Stimulated activated CD4-positive, alpha-beta T cell treated with anti-CD3 and anti-CD28 coated beads, Interleukin-15, amount 100 ng/mL, for 1 hour (primary cell): Measurements from ENCODE around the gene UNC5C.

Experiments
- DNase-seq, 2 donors: peaks; one replicate each; pipeline ENCODE4 v3.0.0-alpha.2; 2020; ENCODE audit warnings: low read depth in 1 of 2, low spot score in 1 of 2

The UNC5C gene

DNA sequence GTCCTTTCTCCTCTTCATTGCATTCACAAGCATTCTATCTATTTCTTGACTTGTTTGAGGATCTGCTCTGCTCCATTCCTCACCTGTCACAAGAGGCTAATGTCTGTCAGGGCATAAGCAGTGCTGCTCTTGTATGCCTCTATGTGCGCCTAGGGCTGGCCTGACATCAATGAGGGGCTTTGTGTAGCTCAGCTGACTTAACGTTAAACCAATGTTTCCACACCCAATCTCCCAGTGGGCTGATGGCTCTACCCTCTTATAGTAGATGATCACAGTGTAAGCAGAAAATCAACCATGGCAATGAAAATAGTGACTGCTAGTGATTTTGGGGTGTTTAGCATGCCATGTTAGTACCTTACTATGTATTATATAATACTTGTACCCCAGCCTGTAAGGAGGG, 139.0 kb downstream of the UNC5C start:
- DNase-seq = no peak

DNA sequence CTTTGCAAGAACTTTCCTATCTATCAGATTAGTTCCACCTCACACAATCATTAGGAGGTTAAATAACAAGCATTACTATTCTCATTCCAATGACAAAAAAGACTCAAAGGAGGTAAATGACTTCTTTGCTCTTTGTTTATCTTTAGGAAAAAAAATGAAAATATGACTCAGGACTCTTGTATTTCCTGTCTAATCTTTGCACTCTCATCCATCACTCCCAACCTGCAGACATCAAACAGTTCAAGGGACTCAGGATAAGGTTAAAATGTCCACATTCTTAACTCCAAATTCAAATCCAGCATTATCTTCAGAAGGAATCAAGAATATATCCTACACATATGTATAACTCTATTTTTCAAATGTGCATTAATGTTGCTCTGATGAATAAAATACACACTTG, 139.6 kb downstream of the UNC5C start:
- DNase-seq = no peak

DNA sequence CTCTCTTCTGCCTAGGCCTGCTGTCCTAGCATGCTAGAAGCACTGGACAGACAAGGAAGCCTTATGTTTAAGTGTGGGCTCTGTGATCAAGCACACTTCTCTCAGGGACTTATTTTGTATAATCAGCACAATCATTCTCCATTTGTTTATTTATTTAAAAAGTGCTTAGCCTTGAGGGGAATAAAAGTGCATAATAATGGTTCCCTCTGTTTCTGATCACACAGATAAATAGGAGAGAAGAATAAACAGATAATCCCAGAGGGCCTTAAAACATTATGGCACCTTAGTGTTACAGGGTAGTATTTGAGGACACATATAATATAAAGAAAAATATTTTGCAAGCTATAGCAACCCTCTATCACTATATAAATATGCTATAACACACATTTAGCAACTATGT, 146.5 kb downstream of the UNC5C start:
- no peak for DNase-seq

DNA sequence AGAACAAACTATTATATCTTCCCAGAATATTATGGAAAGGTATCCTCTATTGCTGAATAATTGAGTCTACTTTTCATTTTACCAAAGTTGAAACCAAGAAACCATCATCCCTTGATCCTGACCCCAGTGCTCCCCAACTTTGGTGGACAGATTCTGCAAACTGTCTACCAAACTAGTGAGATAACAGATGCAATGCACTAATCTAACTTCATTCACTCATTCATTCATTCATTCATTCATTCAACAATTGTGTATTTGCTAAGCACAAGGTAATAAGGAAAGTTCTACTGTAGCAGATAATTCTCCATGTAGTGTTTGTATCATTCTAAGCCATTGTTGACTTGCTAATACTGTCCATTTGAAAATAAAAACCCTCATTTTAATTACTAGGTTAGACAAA, 150.6 kb downstream of the UNC5C start:
- no peak for DNase-seq

DNA sequence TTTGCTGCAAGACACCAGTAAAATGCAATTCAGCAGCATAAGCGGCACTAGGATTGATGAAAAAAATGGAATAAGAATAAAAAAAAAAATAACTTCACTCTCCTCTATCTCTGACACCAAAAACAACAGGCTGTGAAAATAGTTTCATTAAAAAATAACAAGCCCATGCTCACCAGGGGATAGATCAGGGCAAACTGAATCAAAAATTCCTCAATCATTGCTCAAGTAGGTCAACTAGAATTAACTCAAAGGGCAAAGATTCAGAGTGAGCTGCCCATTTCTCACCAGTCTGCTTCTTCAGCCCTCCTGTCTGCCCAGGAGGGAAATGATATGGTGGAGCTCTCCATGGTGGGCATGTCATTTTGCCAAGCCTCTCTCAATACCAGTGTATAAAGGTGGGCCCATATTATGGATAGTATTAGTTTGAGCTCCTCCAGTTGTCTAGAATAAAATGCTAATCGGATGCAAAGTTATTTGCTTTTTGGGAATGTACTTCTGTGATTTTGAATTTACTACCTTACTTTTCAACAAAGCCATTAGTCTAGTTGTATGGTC, 153.9 kb downstream of the UNC5C start:
- DNase-seq = no peak

DNA sequence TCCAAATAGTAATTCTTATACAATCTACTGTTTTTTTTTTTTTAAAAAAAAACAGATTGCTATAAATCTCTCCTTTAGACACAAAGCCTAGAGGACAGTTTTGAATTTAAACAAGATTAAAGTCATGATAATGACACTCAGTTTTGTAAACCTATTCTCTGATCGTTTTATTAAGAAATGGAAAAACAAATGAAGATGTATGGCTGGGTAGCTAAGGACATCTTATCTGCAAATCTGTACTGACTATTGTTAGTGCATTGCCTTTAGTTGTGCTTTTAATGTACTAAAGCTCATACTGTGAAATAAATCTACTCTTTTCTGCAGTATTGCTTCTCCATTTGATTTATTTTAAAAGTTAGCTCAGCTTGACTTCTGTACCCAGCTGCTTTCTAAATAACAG, 155.0 kb downstream of the UNC5C start:
- DNase-seq = no peak

DNA sequence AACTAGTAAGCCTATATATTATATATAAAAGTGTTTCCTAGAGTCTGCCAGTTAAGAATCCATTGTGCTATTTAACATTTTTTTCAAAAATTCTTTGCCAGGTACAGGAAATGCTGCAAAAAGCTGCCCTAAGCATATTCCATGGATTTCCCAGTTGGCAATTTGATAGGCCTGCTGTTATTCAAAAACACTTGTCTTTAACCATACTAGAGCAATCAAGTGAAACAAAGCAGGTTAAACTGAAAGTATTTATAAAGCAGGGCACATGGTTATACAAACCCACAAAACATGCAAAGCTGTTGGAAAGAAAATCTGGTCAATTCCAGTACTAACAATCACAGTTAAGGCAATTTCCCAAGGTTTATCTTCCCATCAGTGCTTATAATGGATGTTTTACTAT, 159.9 kb downstream of the UNC5C start:
- DNase-seq = no peak

DNA sequence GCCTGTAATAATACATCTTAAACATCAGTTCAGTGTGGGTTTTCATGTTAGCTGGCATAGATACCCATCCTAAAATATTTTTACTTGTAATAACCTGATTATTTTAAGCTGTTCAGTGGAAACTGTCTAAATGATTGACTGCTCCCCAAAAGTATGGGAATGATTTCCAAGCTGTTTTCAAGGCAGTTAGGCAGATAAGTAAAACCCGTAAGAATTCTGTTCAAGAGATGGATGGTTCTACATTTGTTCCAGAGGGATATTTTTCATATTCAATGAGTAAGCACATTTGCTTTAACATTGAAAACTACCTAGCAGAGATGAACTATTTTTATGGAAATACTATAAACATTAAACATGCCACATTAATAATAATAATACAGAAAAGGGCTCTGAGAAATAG, 161.1 kb downstream of the UNC5C start:
- no peak for DNase-seq

DNA sequence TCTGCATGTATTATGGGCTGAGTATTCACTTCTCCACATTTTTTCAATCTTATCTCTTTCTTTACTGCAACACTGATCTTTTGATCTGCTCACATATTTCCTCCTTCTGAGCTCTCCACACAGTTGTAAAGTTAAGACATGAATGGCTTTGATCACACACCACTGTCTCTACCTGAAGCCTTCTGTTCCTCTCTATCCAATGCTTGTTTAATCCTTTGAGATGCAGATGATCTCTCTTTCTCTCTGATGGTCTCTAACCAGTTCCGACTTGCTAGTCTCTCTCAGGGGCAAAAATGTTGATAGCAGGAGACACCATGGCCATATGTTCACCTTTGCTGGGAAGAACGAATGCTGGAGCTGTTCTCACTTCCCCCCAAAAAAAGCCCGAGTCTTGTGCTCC, 162.4 kb downstream of the UNC5C start:
- no peak for DNase-seq

DNA sequence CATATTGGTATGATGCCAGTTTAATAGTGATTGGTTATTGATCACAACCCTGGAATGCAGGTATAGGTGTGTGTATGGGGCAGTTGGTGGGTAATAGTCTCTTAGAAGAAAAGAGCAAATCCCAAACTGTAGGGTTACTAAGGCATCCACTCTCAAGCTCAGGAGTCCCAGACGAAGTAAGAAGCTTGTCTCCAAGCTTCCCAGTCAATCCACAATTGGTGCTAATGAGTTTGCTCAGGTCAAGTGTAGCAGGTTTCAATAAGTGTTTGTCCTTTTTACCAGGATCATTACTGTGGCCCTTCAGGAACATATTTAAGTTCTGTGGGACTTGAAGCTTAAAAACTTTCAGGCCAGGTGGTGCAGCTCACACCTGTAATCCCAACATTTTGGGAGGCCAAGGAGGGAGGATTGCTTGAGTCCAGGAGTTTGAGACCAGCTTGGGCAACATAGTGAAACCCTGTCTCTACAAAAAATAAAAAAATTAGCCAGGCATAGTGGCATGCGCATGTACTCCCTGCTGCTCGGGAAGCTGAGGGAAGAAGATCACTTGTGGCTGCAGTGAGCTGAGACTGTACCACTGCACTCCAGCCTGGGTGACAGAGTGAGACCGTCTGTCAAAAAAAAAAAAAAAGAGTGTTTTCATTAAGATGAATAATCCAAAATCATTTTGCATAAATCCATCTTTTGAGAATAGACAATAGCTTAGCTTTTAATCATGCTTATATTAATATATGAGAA, 166.8 kb downstream of the UNC5C start:
- no peak for DNase-seq

DNA sequence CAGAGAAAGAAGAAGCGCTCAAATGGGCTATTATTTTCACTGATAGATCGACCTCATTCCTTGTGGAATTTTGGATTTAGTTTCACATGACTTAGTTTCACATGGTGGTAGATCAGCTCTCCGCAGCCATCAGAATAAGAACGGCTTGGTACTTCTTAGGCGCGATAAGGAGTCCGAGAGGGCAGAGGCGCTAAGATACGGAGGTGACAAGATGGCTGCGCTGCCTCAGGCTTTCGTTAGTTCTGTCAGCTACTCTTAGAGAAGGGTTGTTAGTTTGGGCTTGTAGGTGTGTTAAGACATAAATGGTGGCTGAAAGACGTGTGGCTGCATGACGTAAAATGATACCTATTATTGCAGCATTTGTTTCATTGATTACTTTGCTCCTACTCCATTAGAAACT, 169.1 kb downstream of the UNC5C start:
- no peak for DNase-seq

DNA sequence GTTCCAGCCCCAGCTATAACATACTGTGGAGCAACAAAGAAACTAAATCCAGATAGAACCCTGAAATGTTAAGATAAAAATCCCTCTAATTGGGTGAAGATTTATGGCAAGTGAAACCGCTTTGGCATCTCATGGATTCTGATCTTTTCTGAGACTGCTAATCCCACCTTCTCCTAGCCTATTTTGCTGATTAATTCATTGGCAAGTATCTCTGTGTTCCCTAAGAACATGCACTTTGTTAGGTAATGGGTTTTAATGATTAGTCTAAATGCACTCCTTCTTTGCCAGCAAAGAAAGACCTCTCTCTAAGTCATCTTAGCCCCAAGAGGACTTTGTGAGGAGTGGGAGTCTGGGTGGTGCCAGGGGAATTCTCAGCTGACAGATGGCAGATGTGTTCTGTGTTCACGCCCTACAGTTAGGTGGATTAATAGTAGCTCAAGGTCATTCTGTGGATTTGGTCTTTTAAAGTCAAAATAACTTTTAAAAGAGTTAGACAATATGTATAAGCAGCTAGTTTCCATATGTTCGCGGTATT, 171.3 kb downstream of the UNC5C start:
- no peak for DNase-seq

DNA sequence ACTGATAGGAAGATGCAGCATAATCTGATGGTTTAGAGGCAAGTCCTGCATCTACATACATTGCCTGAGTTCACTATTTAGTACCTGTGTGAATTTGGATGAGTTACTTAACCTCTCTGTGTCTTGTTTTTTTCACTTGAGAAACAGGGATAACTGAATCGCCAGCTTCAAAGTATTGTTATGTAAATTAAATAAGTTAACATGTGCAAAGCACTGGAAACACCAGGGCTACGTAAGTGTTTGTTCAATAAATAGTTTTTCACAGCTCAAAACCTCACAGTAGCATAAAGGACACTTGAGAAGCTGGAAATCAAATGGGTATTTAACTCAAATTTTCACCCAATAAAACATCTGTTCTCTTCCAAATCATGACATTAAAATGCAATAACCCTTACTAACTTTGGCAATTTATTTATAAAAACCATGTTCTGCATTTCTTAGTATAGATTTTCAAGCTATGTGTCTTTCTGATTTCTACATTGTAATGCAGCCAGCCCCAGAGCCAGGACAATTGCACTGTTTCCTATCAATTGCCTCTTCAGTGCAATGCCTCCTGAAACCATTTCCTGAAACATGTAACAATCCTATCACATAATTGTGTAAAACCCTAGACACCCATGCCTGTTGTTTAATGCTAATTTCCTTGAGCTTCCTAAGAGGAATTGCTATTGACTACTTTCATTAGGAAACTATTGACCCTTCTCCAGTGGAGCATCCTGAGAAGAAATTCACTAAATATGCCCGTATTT, 177.1 kb downstream of the UNC5C start:
- DNase-seq = no peak

DNA sequence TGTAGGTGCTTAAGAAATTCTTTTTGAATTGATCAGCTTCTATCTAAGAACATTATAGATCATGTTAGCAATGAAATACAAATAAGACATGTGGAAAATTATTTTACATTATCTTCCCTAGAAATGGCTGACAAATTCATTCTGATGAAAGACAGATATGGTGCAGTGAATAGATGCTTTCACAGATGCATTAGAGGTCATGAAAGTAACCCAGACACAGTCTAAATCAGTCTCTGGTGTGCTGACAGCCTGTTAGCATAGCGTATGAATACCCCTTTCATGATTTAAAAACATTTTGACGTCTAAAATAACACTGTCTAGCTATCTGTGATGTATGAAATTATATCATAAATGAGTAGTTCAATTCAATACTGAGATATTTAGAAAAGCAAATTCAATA, 180.9 kb downstream of the UNC5C start:
- DNase-seq = no peak

DNA sequence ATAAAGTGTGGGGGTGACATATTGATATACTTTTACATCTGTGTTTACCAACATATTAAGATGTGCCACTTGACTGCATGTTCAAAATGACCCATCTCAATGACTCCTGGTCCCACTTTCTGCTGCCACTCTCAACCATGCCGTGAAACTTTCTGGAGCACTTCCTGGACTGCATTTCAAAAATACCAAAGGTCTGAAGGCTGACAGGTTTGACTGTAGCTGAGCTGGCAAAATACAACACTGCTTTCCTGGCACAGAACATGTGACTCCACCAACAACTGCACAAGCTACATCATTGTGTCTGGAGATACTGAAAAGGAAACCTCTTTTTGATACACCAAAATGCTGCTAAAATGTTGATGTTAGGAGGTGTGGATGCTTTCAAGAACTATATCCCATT, 184.8 kb downstream of the UNC5C start:
- no peak for DNase-seq

DNA sequence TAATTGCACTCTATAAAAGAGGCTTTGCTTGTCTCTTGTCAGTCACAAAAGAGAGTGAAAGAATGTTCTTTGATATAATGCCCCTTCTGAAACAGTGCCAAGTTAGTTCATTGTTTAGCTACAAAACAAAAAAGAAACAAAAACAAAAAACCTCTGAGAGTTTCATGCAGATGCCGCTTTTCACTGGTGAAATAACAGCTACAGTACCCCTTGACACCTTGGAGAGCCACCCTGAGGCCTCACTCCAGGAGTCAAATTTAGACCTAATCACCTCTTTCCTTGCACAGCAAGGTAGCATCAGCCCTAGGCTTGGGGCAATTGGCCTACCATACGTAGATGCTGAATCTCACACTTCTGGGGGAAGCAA, 185.2 kb downstream of the UNC5C start:
- DNase-seq = no peak

DNA sequence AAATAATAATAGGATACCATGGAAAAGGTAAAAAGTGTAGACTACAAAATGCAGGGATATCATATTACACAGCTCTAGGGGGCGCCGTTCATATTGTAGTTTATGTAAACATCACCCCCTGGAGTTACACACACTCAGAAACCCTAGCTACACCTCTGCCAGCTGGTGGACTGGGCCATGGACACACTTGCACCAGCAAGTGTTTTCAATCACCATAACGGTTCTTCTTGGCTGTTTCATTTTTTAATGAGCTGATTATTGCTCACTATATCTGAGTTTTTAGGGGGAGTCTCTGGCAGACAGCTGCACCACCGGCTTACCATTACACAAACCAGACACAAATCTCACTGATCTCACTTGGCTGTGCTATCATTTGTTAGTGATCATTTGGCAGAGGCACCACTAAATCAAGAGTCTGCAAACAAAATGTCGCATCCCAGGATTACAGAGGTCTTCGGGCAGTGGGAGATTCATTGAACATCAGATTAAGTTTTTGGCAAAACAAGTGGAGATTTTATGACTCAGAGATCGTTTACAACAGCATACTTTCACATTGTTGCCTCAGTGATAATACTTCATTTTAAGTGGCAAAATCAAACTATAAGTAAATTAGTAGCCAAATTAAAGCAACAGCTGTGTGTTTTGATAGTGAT, 185.7 kb downstream of the UNC5C start:
- DNase-seq = no peak

DNA sequence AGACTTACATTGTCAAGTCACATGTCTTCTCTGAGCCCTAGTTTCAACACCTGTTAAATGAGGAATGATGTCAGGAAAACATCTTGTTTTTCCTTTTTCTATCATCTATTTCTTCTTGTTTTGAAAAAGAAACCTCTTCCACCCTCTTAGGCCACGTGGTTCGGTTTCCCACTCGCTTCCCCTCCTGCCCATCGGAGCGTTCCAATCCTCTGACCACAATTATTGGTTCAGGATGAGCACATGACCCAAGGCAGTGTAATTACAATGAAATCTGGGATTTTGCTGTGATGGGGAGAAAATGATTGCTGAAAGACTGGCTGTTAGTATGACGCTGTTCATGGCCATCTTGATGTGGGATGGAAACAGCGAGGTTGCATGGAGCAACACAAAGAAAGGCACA, 186.7 kb downstream of the UNC5C start:
- DNase-seq = no peak

DNA sequence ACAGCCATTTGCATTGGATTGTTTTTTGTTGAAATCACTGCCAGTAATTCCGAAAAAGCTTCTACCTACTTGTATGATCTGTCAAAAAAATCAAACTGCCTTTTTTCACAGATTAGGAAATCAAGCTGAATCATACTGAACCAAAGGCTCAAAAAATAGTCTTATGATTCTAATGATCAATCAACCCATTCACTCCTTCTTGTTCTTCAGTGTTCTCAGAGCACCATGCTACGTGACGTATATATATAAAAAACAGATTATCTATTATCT, 187.1 kb downstream of the UNC5C start:
- DNase-seq = no peak

DNA sequence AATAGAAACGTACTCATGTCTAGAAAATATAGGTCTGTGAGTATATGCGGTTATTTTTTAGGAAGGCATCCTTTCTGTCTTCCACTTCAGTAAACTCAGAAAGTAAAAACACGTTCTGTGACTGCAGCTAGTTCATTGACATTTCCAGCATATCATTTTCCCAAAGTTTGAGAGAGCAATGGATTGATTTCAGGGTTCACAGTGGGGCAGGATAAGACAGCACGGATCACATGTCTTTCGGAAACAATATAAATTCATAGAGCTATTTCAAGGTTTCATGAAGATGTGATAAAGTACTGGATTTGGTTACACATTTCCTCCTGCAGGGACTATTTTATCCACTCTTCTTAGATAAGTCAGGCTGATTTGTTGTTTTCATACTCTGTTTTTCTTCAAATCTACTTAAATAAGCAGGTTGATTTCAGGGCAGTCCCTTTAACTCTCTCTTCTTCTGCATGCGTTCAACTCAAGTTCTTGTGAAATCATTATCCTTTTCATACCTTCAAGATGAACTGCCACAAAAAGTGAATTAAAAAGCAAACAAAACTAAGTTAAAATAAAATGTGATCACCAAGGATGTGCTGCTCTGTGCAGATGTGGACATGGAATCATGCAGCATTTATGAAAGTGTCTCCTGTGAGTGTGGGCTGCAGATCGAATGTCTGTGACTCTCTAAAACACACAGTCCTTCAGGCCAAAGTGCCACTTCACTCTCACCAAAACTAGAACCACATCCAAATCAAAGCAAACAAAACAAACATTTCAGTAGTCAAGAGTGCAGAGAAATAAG, 187.7 kb downstream of the UNC5C start:
- no peak for DNase-seq

DNA sequence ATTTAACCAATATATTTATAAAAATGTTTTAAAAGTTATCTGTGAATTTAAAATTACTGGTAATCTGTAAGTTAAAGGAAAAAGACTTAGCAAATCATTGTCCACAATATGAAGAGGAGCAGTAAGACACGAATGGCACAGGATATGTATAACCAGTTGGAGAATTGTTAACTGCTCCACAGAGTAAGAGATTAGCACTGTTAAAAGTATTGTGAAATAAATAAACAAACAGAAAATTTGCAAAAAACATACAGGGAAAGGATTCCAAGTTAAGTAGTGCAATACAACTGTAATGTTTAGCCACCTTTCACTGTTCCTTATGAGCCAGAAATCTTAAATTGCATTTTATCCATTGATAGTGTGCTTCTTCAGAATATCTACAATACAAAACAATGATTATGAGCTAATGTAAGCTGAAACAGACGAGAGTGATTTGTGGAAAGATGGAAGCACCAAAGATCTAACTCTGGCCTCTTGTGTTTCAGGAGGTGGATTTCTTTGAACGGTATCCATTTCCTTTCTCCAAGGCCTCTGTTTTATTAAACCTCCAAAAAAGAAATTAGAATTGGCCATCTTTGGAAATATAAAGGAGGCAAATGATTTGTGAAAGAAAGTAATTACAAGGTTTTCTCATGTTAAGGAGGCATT, 188.4 kb downstream of the UNC5C start:
- no peak for DNase-seq
